Measurements from ENCODE around the gene ASB8.

ASB8 gene

GRCh38 chr12:48197971-48198671 lies 40.8 kb upstream of the ASB8 start:
- Histone ChIP-seq H2AFZ (ENCODE audit: low read length) (peak overlapping the region; percentile 79), H3K18ac (ENCODE audit: low read length) (peak overlapping the region; percentile 92), H3K36me3 (replicated peaks in 1 of 2; ENCODE audit: control insufficient read depth in 2 of 2, insufficient read depth in 2 of 2, low read length in 2 of 2) (no peaks in the 10 kb centered on the region), H2BK15ac (ENCODE audit: low read length) (no peak overlapping the region), H3K14ac (ENCODE audit: low read length) (no peak overlapping the region), H4K91ac (ENCODE audit: low read depth, low read length, poor library complexity) (no peak overlapping the region), H3K9ac (ENCODE audit: low read depth, low read length, poor library complexity) (peak overlapping the region; percentile 83), H3K23ac (ENCODE audit: low read depth, low read length, poor library complexity) (no peak overlapping the region), H3K27ac (replicated peaks; ENCODE audit: low read length) (peak overlapping the region; percentile 66), H3K79me1 (ENCODE audit: low read depth, low read length) (no peaks in the 10 kb centered on the region), H3K4me1 (ENCODE audit: control insufficient read depth in 2 of 2, insufficient read depth in 1 of 2, low read depth in 1 of 2, low read length in 2 of 2) (peaks cover 1 to 6% of the 10 kb centered on the region in 2 donors), H2BK5ac (ENCODE audit: low read length) (no peak overlapping the region), H3K4ac (ENCODE audit: low read length) (no peak overlapping the region), H2BK12ac (ENCODE audit: low read length) (no peak overlapping the region), H3K9me3 (replicated peaks in 1 of 2; ENCODE audit: control insufficient read depth in 2 of 2, insufficient read depth in 1 of 2, low read depth in 1 of 2, low read length in 2 of 2) (peaks cover 4 to 9% of the 10 kb centered on the region in 2 donors), H3K4me3 (ENCODE audit: low read length in 2 of 2) (peak overlapping the region; percentile 85 to 93), H2BK120ac (ENCODE audit: low read depth, low read length) (no peak overlapping the region), H4K8ac (ENCODE audit: low read depth, low read length) (peak overlapping the region; percentile 68), H2AK5ac (ENCODE audit: low read depth, low read length) (no peak overlapping the region), H3K4me2 (ENCODE audit: insufficient read depth, low read length, poor library complexity, severe bottlenecking) (peak overlapping the region; percentile 74), H3K27me3 (ENCODE audit: control insufficient read depth in 3 of 3, insufficient read depth in 3 of 3, low read depth in 1 of 3, low read length in 3 of 3) (peaks cover 0 to 3% (median 0%) of the 10 kb centered on the region in 3 experiments)
- peak; percentile 90 for DNase-seq (ENCODE audit: low spot score)
- no CpG with 5 or more reads among the region's 39 CpGs for WGBS, 2 donors (ENCODE audit: extremely low coverage in 2 of 2, insufficient read length in 2 of 2, insufficient replicate concordance in 1 of 2)

GRCh38 chr12:48197549-48197970 lies 40.2 kb upstream of the ASB8 start:
- H3K27me3 ChIP-seq (ENCODE audit: control insufficient read depth in 3 of 3, insufficient read depth in 3 of 3, low read depth in 1 of 3, low read length in 3 of 3): peaks cover 0 to 3% (median 0%) of the 10 kb centered on the region in 3 experiments
- no peak overlapping the region for H2AK5ac ChIP-seq (ENCODE audit: low read depth, low read length)
- peaks cover 0 to 9% of the 10 kb centered on the region in 2 donors for H3K9me3 ChIP-seq (replicated peaks in 1 of 2; ENCODE audit: control insufficient read depth in 2 of 2, insufficient read depth in 1 of 2, low read depth in 1 of 2, low read length in 2 of 2)
- no peaks in the 10 kb centered on the region for H3K79me1 ChIP-seq (ENCODE audit: low read depth, low read length)
- no peak overlapping the region for H4K8ac ChIP-seq (ENCODE audit: low read depth, low read length)
- H3K9ac ChIP-seq (ENCODE audit: low read depth, low read length, poor library complexity): no peak overlapping the region
- no peak overlapping the region for H2BK120ac ChIP-seq (ENCODE audit: low read depth, low read length)
- H2BK15ac ChIP-seq (ENCODE audit: low read length): no peak overlapping the region
- peak overlapping the region; percentile 76 to 85 for H3K4me3 ChIP-seq (ENCODE audit: low read length in 2 of 2)
- no peak overlapping the region for H2BK5ac ChIP-seq (ENCODE audit: low read length)
- no peak overlapping the region for H3K4ac ChIP-seq (ENCODE audit: low read length)
- H3K27ac ChIP-seq (replicated peaks; ENCODE audit: low read length): peak overlapping the region; percentile 55
- DNase-seq (ENCODE audit: low spot score): no peak
- H3K14ac ChIP-seq (ENCODE audit: low read length): no peak overlapping the region
- no peak overlapping the region for H3K23ac ChIP-seq (ENCODE audit: low read depth, low read length, poor library complexity)
- peak overlapping the region; percentile 79 for H2AFZ ChIP-seq (ENCODE audit: low read length)
- H4K91ac ChIP-seq (ENCODE audit: low read depth, low read length, poor library complexity): no peak overlapping the region
- H3K36me3 ChIP-seq (replicated peaks in 1 of 2; ENCODE audit: control insufficient read depth in 2 of 2, insufficient read depth in 2 of 2, low read length in 2 of 2): no peaks in the 10 kb centered on the region
- H2BK12ac ChIP-seq (ENCODE audit: low read length): no peak overlapping the region
- H3K4me1 ChIP-seq (ENCODE audit: control insufficient read depth in 2 of 2, insufficient read depth in 1 of 2, low read depth in 1 of 2, low read length in 2 of 2): peaks cover 1 to 6% of the 10 kb centered on the region in 2 donors
- H3K18ac ChIP-seq (ENCODE audit: low read length): no peak overlapping the region
- no CpG with 5 or more reads among the region's 10 CpGs for WGBS, 2 donors (ENCODE audit: extremely low coverage in 2 of 2, insufficient read length in 2 of 2, insufficient replicate concordance in 1 of 2)
- peak overlapping the region; percentile 74 for H3K4me2 ChIP-seq (ENCODE audit: insufficient read depth, low read length, poor library complexity, severe bottlenecking)

- peak overlapping the region; percentile 14 for H2AFZ ChIP-seq (ENCODE audit: low read length)
- H4K8ac ChIP-seq (ENCODE audit: low read depth, low read length): no peak overlapping the region
- H3K18ac ChIP-seq (ENCODE audit: low read length): no peak overlapping the region
- H2BK15ac ChIP-seq (ENCODE audit: low read length): no peak overlapping the region
- H3K27me3 ChIP-seq (ENCODE audit: control insufficient read depth in 3 of 3, insufficient read depth in 3 of 3, low read depth in 1 of 3, low read length in 3 of 3): peaks cover 0 to 3% (median 0%) of the 10 kb centered on the region in 3 experiments
- no peaks in the 10 kb centered on the region for H3K79me1 ChIP-seq (ENCODE audit: low read depth, low read length)
- H3K4ac ChIP-seq (ENCODE audit: low read length): no peak overlapping the region
- DNase-seq (ENCODE audit: low spot score): no peak
- no peak overlapping the region for H3K27ac ChIP-seq (replicated peaks; ENCODE audit: low read length)
- H3K4me2 ChIP-seq (ENCODE audit: insufficient read depth, low read length, poor library complexity, severe bottlenecking): no peak overlapping the region
- no peaks in the 10 kb centered on the region for H3K36me3 ChIP-seq (replicated peaks in 1 of 2; ENCODE audit: control insufficient read depth in 2 of 2, insufficient read depth in 2 of 2, low read length in 2 of 2)
- no peak overlapping the region for H3K23ac ChIP-seq (ENCODE audit: low read depth, low read length, poor library complexity)
- H3K4me1 ChIP-seq (ENCODE audit: control insufficient read depth in 2 of 2, insufficient read depth in 1 of 2, low read depth in 1 of 2, low read length in 2 of 2): peaks cover 1 to 5% of the 10 kb centered on the region in 2 donors
- peaks cover 0 to 2% of the 10 kb centered on the region in 2 donors for H3K9me3 ChIP-seq (replicated peaks in 1 of 2; ENCODE audit: control insufficient read depth in 2 of 2, insufficient read depth in 1 of 2, low read depth in 1 of 2, low read length in 2 of 2)
- no peak overlapping the region for H4K91ac ChIP-seq (ENCODE audit: low read depth, low read length, poor library complexity)
- H3K14ac ChIP-seq (ENCODE audit: low read length): no peak overlapping the region
- no peak overlapping the region for H3K4me3 ChIP-seq (ENCODE audit: low read length in 2 of 2)
- no peak overlapping the region for H2BK5ac ChIP-seq (ENCODE audit: low read length)
- no peak overlapping the region for H2BK120ac ChIP-seq (ENCODE audit: low read depth, low read length)
- no CpG with 5 or more reads among the region's 1 CpG for WGBS, 2 donors (ENCODE audit: extremely low coverage in 2 of 2, insufficient read length in 2 of 2, insufficient replicate concordance in 1 of 2)
- H3K9ac ChIP-seq (ENCODE audit: low read depth, low read length, poor library complexity): no peak overlapping the region
- H2BK12ac ChIP-seq (ENCODE audit: low read length): no peak overlapping the region
- H2AK5ac ChIP-seq (ENCODE audit: low read depth, low read length): no peak overlapping the region
Observed at GRCh38 chr12:48194799-48195201, 37.5 kb upstream of the ASB8 start.

GRCh38 chr12:48193623-48194022 lies 36.3 kb upstream of the ASB8 start:
- peaks cover 0 to 2% of the 10 kb centered on the region in 2 donors for H3K9me3 ChIP-seq (replicated peaks in 1 of 2; ENCODE audit: control insufficient read depth in 2 of 2, insufficient read depth in 1 of 2, low read depth in 1 of 2, low read length in 2 of 2)
- H3K79me1 ChIP-seq (ENCODE audit: low read depth, low read length): no peaks in the 10 kb centered on the region
- H2AK5ac ChIP-seq (ENCODE audit: low read depth, low read length): no peak overlapping the region
- no CpG with 5 or more reads among the region's 2 CpGs for WGBS, 2 donors (ENCODE audit: extremely low coverage in 2 of 2, insufficient read length in 2 of 2, insufficient replicate concordance in 1 of 2)
- DNase-seq (ENCODE audit: low spot score): no peak
- H3K4me1 ChIP-seq (ENCODE audit: control insufficient read depth in 2 of 2, insufficient read depth in 1 of 2, low read depth in 1 of 2, low read length in 2 of 2): peaks cover under 1 to 4% of the 10 kb centered on the region in 2 donors
- no peak overlapping the region for H2BK120ac ChIP-seq (ENCODE audit: low read depth, low read length)
- peaks cover 0 to 3% (median 0%) of the 10 kb centered on the region in 3 experiments for H3K27me3 ChIP-seq (ENCODE audit: control insufficient read depth in 3 of 3, insufficient read depth in 3 of 3, low read depth in 1 of 3, low read length in 3 of 3)
- no peak overlapping the region for H2BK12ac ChIP-seq (ENCODE audit: low read length)
- no peak overlapping the region for H4K8ac ChIP-seq (ENCODE audit: low read depth, low read length)
- H4K91ac ChIP-seq (ENCODE audit: low read depth, low read length, poor library complexity): no peak overlapping the region
- no peak overlapping the region for H3K27ac ChIP-seq (replicated peaks; ENCODE audit: low read length)
- H3K4me2 ChIP-seq (ENCODE audit: insufficient read depth, low read length, poor library complexity, severe bottlenecking): no peak overlapping the region
- no peak overlapping the region for H2AFZ ChIP-seq (ENCODE audit: low read length)
- no peak overlapping the region for H3K14ac ChIP-seq (ENCODE audit: low read length)
- H2BK15ac ChIP-seq (ENCODE audit: low read length): no peak overlapping the region
- no peak overlapping the region for H3K9ac ChIP-seq (ENCODE audit: low read depth, low read length, poor library complexity)
- H3K4ac ChIP-seq (ENCODE audit: low read length): no peak overlapping the region
- H3K18ac ChIP-seq (ENCODE audit: low read length): no peak overlapping the region
- no peak overlapping the region for H3K23ac ChIP-seq (ENCODE audit: low read depth, low read length, poor library complexity)
- H3K4me3 ChIP-seq (ENCODE audit: low read length in 2 of 2): no peak overlapping the region
- H3K36me3 ChIP-seq (replicated peaks in 1 of 2; ENCODE audit: control insufficient read depth in 2 of 2, insufficient read depth in 2 of 2, low read length in 2 of 2): no peaks in the 10 kb centered on the region
- no peak overlapping the region for H2BK5ac ChIP-seq (ENCODE audit: low read length)

All from neuronal stem cell (in vitro differentiated cells).